Liver (tissue), 9 donors: ENCODE data around the gene LENG1. TPM values are rescaled to one million over a fixed set of nuclear protein-coding genes. Genes with fewer than 3 reads are reported as not detected.

ENCODE experiments used
- DNase-seq: peaks from one replicate; pipeline ENCODE4 v3.0.0-alpha.2; 2017; ENCODE audit warnings: low spot score
- H3K27ac ChIP-seq, 2 donors: one replicate each; pipeline ENCODE4 v1.7.0; 2013; ENCODE audit warnings: inconsistent platforms in 2 of 2, low read length in 2 of 2, control low read depth in 1 of 2, low read depth in 1 of 2, mild to moderate bottlenecking in 1 of 2
- H3K27me3 ChIP-seq, 4 donors: one replicate each; pipeline versions ENCODE4 v1.6.1 to v1.7.0; 2013; ENCODE audit warnings: low read length in 3 of 4, inconsistent platforms in 1 of 4, mild to moderate bottlenecking in 1 of 4, moderate library complexity in 1 of 4; ENCODE audit not compliant: control insufficient read depth in 4 of 4, insufficient read depth in 4 of 4
- H3K36me3 ChIP-seq, 4 donors: one replicate each; pipeline versions ENCODE4 v1.6.1 to v1.7.0; 2013; ENCODE audit warnings: low read length in 3 of 4, mild to moderate bottlenecking in 3 of 4, low read depth in 1 of 4, moderate library complexity in 1 of 4; ENCODE audit not compliant: control insufficient read depth in 4 of 4, insufficient read depth in 3 of 4
- H3K4me1 ChIP-seq, 4 donors: one replicate each; pipeline versions ENCODE4 v1.6.1 to v1.7.0; 2013; ENCODE audit warnings: low read length in 3 of 4, mild to moderate bottlenecking in 3 of 4, moderate library complexity in 1 of 4; ENCODE audit not compliant: control insufficient read depth in 4 of 4, insufficient read depth in 4 of 4
- H3K4me3 ChIP-seq, 3 donors: one replicate each; pipeline versions ENCODE4 v1.6.1 to v1.7.0; 2013; ENCODE audit warnings: low read length in 3 of 3, control low read depth in 1 of 3, low read depth in 1 of 3, mild to moderate bottlenecking in 1 of 3
- H3K9ac ChIP-seq, 2 donors: one replicate each; pipeline ENCODE4 v1.7.0; 2013; ENCODE audit warnings: low read length in 2 of 2, mild to moderate bottlenecking in 2 of 2, moderate library complexity in 2 of 2, control low read depth in 1 of 2, low read depth in 1 of 2
- H3K9me3 ChIP-seq, 4 donors: one replicate each; pipeline versions ENCODE4 v1.6.1 to v1.7.0; 2013; ENCODE audit warnings: low read length in 3 of 4; ENCODE audit not compliant: control insufficient read depth in 4 of 4
- ATF3 ChIP-seq: IDR thresholded peaks from 2 replicates; pipeline ENCODE4 v1.6.1; 2016; ENCODE audit warnings: antibody characterized with exemption
- FOXA1 ChIP-seq: IDR thresholded peaks from 2 replicates; pipeline ENCODE4 v1.6.1; 2016; ENCODE audit warnings: antibody characterized with exemption
- FOXA2 ChIP-seq: IDR thresholded peaks from 2 replicates; pipeline ENCODE4 v1.6.1; 2016; ENCODE audit warnings: antibody characterized with exemption
- GABPA ChIP-seq, 2 donors: IDR thresholded peaks in 1 of 2; conservative IDR thresholded peaks in 1 of 2; 2 replicates each; pipeline ENCODE4 v1.6.1; 2016; ENCODE audit warnings: antibody characterized with exemption in 2 of 2, mild to moderate bottlenecking in 1 of 2, moderate library complexity in 1 of 2
- NR2F2 ChIP-seq: IDR thresholded peaks from 2 replicates; pipeline ENCODE4 v1.6.1; 2016; ENCODE audit warnings: antibody characterized with exemption
- RAD21 ChIP-seq, 2 donors: IDR thresholded peaks; 2 replicates each; pipeline ENCODE4 v1.6.1; 2016; ENCODE audit warnings: antibody characterized with exemption in 2 of 2, mild to moderate bottlenecking in 2 of 2
- REST ChIP-seq: IDR thresholded peaks from 2 replicates; pipeline ENCODE4 v1.6.1; 2016; ENCODE audit warnings: antibody characterized with exemption, mild to moderate bottlenecking
- RXRA ChIP-seq, 2 donors: IDR thresholded peaks; 2 replicates each; pipeline ENCODE4 v1.6.1; 2017 to 2018; ENCODE audit warnings: antibody characterized with exemption in 2 of 2, mild to moderate bottlenecking in 1 of 2
- SP1 ChIP-seq: IDR thresholded peaks from 2 replicates; pipeline ENCODE4 v1.6.1; 2018; ENCODE audit warnings: antibody characterized with exemption, mild to moderate bottlenecking
- TAF1 ChIP-seq: conservative IDR thresholded peaks from 2 replicates; pipeline ENCODE4 v1.6.1; 2016; ENCODE audit warnings: antibody characterized with exemption, mild to moderate bottlenecking
- YY1 ChIP-seq: IDR thresholded peaks from 2 replicates; pipeline ENCODE4 v1.6.1; 2016; ENCODE audit warnings: antibody characterized with exemption, mild to moderate bottlenecking
- WGBS: extraction: QIAGEN DNeasy Blood & Tissue Kit; methylation state at CpG from one replicate; pipeline ENCODE4 v1.1.7; 2013; 5-methylcytosine and 5-hydroxymethylcytosine counted together
- polyA plus RNA-seq, 2 donors: library from polyadenylated mRNA; stranded (reverse) in 1 of 2; unstranded in 1 of 2; fragments of 200-250 nt in 1 of 2; fragments of >200 nt in 1 of 2; fragmentation: Nextera tagmentation in 1 of 2; extraction: Ambion mirVana in 1 of 2; gene quantifications; one replicate each; pipeline versions ENCODE4 v1.2.1 to v1.2.3, GENCODE V29; 2013 to 2015
- total RNA-seq, 2 donors: library from RNA; depleted of rRNA; stranded (reverse); fragments of >200 nt; gene quantifications; one replicate each; pipeline ENCODE4 v1.2.3, GENCODE V29; 2014
- TF ChIP-seq, protein P1 (sequence below): IDR thresholded peaks from 2 replicates; pipeline ENCODE4 v1.6.1; 2016; ENCODE audit warnings: antibody characterized with exemption
- donor health status: healthy.
- donor health status: healthy.
- donor health status: healthy.
- donor health status: healthy.
- donor health status: healthy.

The LENG1 gene
- total and polyA plus RNA-seq, 4 donors = 2.6 to 4.4 (median 2.9) TPM

- H3K9me3 ChIP-seq = no peaks in the 10 kb centered on the region
- no peak overlapping the region for H3K4me3 ChIP-seq
- no peak for DNase-seq
- H3K27ac ChIP-seq = no peak overlapping the region
- H3K36me3 ChIP-seq = peaks cover 14 to 49% (median 18%) of the 10 kb centered on the region in 4 donors
- WGBS = 90% methylated on average over 7 of the region's 7 CpGs
- no peak overlapping the region for H3K9ac ChIP-seq
- TF ChIP-seq YY1 (no peak), NR2F2 (no peak), FOXA1 (no peak), FOXA2 (no peak), REST (no peak), ATF3 (no peak), TAF1 (no peak), RXRA (IDR thresholded peaks at IDR 0.05) (no peak), RAD21 (IDR thresholded peaks at IDR 0.05) (no peak)
- H3K4me1 ChIP-seq = peaks cover 0 to 13% (median under 1%) of the 10 kb centered on the region in 4 donors
- H3K27me3 ChIP-seq = no peaks in the 10 kb centered on the region
These were observed 51.0 kb downstream of the LENG1 start for GRCh38 chr19:54108496-54108895.

GRCh38 chr19:54107876-54108490 lies 51.5 kb downstream of the LENG1 start:
- Histone ChIP-seq H3K27me3 (no peaks in the 10 kb centered on the region), H3K9ac (no peak overlapping the region), H3K4me1 (peaks cover 0 to 18% (median 6%) of the 10 kb centered on the region in 4 donors), H3K27ac (no peak overlapping the region), H3K9me3 (no peaks in the 10 kb centered on the region), H3K36me3 (peaks cover 14 to 47% (median 18%) of the 10 kb centered on the region in 4 donors), H3K4me3 (no peak overlapping the region)
- 87% methylated on average over 21 of the region's 21 CpGs for WGBS
- DNase-seq = no peak
- TF ChIP-seq, protein P1, sequence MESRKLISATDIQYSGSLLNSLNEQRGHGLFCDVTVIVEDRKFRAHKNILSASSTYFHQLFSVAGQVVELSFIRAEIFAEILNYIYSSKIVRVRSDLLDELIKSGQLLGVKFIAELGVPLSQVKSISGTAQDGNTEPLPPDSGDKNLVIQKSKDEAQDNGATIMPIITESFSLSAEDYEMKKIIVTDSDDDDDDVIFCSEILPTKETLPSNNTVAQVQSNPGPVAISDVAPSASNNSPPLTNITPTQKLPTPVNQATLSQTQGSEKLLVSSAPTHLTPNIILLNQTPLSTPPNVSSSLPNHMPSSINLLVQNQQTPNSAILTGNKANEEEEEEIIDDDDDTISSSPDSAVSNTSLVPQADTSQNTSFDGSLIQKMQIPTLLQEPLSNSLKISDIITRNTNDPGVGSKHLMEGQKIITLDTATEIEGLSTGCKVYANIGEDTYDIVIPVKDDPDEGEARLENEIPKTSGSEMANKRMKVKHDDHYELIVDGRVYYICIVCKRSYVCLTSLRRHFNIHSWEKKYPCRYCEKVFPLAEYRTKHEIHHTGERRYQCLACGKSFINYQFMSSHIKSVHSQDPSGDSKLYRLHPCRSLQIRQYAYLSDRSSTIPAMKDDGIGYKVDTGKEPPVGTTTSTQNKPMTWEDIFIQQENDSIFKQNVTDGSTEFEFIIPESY = no peak
- no peak for TF ChIP-seq ATF3
- TF ChIP-seq SP1 = no peak
- TF ChIP-seq GABPA (IDR thresholded peaks at IDR 0.05 in 1 of 2, conservative IDR thresholded peaks at IDR 0.05 in 1 of 2) = no peak
- no peak for TF ChIP-seq RAD21 (IDR thresholded peaks at IDR 0.05)
- no peak for TF ChIP-seq REST
